Measurements from ENCODE around the gene GSPT1.
A peak's percentile ranks its signal among the peaks of the same experiment; 100 is the strongest.
"Not testable (repeated sequence)": the region's sequence is repeated elsewhere in the genome, so short reads cannot be mapped to it uniquely, and the experiment has no call there.

Gene GSPT1

GRCh38 chr16:11915644-11916523 lies at the start of gene GSPT1:
Gene GSPT1, minus strand, starts transcription at chr16:11915956. Its CDS starts 236 bp downstream, at chr16:11915720.
- peak; percentile 98 for DNase-seq

DNA sequence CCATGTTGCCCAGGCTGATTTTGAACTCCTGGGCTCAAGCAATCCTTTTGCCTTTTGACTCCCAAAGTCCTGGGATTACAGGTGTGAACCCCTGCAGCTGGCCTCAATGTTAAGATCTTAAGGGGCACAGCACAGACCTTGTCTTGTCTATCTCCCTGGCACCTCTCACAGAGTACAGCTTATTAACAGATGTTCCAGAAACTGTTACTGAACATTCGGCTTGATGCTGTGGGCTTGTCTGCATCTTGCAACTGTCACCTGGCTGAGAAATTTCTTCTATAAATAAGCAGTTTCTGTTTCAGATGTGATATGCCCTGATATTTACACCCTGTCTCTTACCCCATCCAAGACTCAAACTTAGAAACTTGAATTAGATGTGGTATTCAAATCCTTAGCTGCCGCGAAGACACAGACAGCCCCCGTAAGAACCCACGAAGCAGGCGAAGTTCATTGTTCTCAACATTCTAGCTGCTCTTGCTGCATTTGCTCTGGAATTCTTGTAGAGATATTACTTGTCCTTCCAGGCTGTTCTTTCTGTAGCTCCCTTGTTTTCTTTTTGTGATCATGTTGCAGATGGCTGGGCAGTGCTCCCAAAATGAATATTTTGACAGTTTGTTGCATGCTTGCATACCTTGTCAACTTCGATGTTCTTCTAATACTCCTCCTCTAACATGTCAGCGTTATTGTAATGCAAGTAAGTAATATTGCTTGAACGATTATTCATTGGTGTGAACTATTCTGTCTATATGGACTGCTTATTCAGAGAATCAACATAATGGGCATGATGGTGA lies 49.2 kb upstream of the GSPT1 start, which contains the start of gene TNFRSF17:
Gene TNFRSF17 (plus strand): TSS at position 450 of the 791 bp plus-strand sequence. CDS start 115 bp downstream, at position 565.
- DNase-seq: no peak

GRCh38 chr16:11963706-11964105 lies 48.0 kb upstream of the GSPT1 start:
- no peak for DNase-seq

- DNase-seq: not testable (repeated sequence)
Measured at GRCh38 chr16:11962978-11963377, 47.2 kb upstream of the GSPT1 start.

DNA sequence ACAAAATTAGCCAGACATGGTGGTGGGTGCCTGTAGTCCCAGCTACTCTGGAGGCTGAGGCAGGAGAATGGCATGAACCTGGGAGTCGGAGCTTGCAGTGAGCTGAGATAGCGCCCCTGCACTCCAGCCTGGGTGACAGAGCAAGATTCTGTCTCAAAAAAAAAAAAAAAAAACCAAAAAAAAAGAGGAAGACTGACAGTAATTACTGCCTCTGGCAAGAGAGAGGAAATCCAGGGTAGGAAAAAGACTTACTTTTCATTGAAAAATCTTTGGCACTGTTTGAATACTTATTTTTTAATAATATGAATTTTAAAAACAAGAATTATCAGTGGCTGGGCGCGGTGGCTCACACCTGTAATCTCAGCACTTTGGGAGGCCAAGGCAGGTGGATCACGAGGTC lies 46.7 kb upstream of the GSPT1 start:
- not testable (repeated sequence) for DNase-seq

- DNase-seq: no peak
Measured at GRCh38 chr16:11957591-11958395, 42.0 kb upstream of the GSPT1 start.

GRCh38 chr16:11956558-11956957 lies 40.8 kb upstream of the GSPT1 start:
- DNase-seq: no peak

GRCh38 chr16:11955713-11956123 lies 40.0 kb upstream of the GSPT1 start:
- no peak for DNase-seq

GRCh38 chr16:11953576-11953975 lies 37.8 kb upstream of the GSPT1 start:
- DNase-seq: not testable (repeated sequence)

DNA sequence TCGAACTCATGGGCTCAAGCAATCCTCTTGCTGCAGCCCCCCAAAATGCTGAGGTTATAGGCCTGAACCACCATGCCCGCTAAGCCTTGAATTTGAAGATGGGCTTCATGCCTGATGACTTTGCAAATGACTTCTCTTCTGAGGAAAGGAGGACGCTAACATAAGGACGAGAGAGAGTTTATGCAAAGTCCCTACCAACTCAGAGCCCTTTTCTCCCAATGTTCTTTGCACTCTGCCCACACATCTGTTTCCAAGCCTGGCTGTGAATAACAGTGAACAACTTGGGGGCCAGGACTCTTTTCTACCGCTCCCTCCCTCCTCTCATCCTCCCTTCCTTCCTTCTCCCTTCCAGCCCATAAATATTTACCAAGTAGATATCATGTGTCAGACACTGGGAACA lies 34.6 kb upstream of the GSPT1 start:
- DNase-seq: no peak

- DNase-seq: peak; percentile 48
Measured at GRCh38 chr16:11949527-11949926, 33.8 kb upstream of the GSPT1 start.

- DNase-seq: no peak
Measured at GRCh38 chr16:11948819-11949218, 33.1 kb upstream of the GSPT1 start.

GRCh38 chr16:11946433-11946832 lies 30.7 kb upstream of the GSPT1 start:
- DNase-seq: no peak

DNA sequence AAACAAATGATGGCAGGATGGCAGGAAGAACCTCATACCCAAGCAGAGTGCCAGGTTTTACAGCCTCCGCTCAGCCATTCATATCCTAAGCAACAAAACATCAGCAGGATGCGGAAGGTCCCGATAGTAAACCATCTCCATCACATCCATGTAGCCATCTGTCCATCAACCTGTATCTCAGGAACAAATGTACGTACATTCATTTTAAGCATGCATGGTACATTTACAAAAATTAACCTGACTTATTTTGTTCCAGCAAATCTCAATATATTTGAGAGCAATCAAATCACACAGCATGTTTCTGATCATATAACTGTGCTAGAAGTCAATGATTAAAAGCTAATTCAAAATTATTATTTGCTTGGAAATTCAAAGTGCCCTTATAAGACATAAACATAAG lies 26.2 kb upstream of the GSPT1 start, which contains the start of gene NPIPB2:
Gene NPIPB2 (minus strand): TSS at position 101 of the 400 bp plus-strand sequence. CDS start 0 bp downstream, at position 101.
- not testable (repeated sequence) for DNase-seq

- DNase-seq: not testable (repeated sequence)
Measured at GRCh38 chr16:11927350-11927749, 11.6 kb upstream of the GSPT1 start.

DNA sequence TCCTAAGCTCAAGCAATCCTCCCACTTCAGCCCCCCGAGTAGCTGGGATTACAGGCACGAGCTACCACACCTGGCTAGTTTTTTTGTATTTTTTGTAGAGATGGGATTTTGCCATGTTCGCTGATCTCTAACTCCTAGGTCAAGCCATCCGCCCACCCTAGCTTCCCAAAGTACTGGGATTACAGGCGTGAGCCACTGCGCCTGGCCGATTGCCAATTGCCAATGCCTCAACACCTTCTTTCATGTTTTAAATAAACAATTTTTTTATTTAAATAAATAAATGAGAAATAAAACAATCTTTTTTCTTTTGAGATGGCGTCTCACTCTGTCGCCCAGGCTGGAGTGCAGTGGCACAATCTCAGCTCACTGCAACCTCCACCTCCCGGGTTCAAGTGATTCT lies 8.3 kb upstream of the GSPT1 start:
- not testable (repeated sequence) for DNase-seq

DNA sequence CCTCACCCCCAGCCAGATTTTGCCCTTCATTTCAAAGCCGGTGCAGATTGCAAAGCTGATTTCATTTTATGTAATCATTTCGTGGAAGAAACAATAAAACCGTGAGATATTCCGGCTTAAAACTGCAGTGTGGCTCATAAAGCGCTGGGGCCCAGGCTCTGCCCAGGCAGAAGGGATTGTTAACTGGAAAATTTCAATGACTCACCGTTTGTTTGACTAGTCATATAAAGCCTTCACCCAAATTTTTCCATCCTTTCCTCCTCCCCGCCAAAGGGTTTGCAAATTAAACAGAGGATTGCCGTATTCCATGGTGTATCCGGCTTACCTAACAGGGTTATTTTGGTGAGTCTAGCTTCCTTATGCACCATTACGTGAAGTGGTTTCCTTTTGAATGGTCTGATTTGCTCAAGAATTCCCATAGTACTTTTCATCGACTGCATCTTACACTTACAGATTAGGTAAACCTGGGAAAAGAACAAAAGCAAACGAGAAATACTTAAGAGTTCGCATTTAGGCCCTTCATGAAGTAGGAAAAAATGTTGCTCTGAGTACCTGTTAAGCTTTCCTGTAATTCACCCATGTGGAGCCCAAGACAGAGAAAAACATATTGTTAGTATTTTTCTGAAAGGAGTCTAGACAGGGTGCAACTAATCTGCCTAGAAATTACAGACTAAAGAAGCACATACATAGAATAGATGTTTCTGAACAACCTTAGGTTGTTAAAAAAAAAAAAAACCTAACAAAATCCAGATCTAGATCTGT lies 949 bp upstream of the GSPT1 start:
- DNase-seq: no peak

DNA sequence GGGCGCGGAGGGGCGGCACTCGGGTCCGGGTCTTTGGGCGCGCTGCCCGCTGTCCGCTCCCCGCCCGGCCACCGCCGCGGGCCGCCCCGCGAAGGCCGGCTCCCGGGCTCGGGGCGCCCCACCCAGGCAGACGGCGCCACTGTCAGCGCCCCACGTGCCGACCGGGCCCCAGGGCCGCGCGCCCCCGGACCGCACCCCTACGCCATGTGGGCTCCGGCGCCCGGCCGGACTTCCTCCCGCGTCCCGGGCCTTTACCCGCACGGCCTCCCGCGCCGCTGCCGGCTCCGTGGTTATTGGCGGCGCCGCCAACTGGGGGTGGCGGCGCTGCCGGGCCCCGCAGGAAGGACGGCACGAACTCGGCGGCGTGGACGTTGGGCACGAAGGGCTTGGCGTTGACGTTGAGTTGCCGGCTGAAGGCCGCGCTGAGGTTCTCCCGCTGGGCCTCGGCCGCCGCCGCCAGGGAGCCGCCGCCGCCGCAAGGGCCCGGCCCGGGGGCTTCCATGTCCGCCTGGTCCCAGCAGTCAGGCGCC lies 577 bp downstream of the GSPT1 start:
- no peak for DNase-seq

GRCh38 chr16:11914210-11915113 lies 1.3 kb downstream of the GSPT1 start:
- DNase-seq: no peak

- no peak for DNase-seq
Measured at GRCh38 chr16:11913425-11914079, 2.2 kb downstream of the GSPT1 start.

Measured in NCI-H1436 (cell line).